Measurements from ENCODE around the gene TMEM151B.

Gene TMEM151B

GRCh38 chr6:44257753-44258324, 12.4 kb upstream of the TMEM151B start:
- DNase-seq (ENCODE audit: low read depth) = no peak
- H3K4me3 ChIP-seq (ENCODE audit: low read depth, low read length) = peak overlapping the region; percentile 50
- TF ChIP-seq MYC (IDR thresholded peaks at IDR 0.05; ENCODE audit: low read depth, low read length) = no peak
- no peak for TF ChIP-seq CTCF (IDR thresholded peaks at IDR 0.05; ENCODE audit: low read depth, low read length)
- no peak for TF ChIP-seq MAX (IDR thresholded peaks at IDR 0.05; ENCODE audit: low read depth, low read length)
- TF ChIP-seq POLR2A (IDR thresholded peaks at IDR 0.05; ENCODE audit: extremely low read depth, insufficient read length) = no peak

- DNase-seq (ENCODE audit: low read depth) = no peak
- no peak for TF ChIP-seq POLR2A (IDR thresholded peaks at IDR 0.05; ENCODE audit: extremely low read depth, insufficient read length)
- no peak for TF ChIP-seq MYC (IDR thresholded peaks at IDR 0.05; ENCODE audit: low read depth, low read length)
- no peak for TF ChIP-seq MAX (IDR thresholded peaks at IDR 0.05; ENCODE audit: low read depth, low read length)
- no peak for TF ChIP-seq CTCF (IDR thresholded peaks at IDR 0.05; ENCODE audit: low read depth, low read length)
- no peak overlapping the region for H3K4me3 ChIP-seq (ENCODE audit: low read depth, low read length)
Observed at GRCh38 chr6:44258325-44258863, 11.9 kb upstream of the TMEM151B start.

- no peak overlapping the region for H3K4me3 ChIP-seq (ENCODE audit: low read depth, low read length)
- TF ChIP-seq MAX (IDR thresholded peaks at IDR 0.05; ENCODE audit: low read depth, low read length) (no peak), CTCF (IDR thresholded peaks at IDR 0.05; ENCODE audit: low read depth, low read length) (no peak), MYC (IDR thresholded peaks at IDR 0.05; ENCODE audit: low read depth, low read length) (no peak), POLR2A (IDR thresholded peaks at IDR 0.05; ENCODE audit: extremely low read depth, insufficient read length) (no peak)
- no peak for DNase-seq (ENCODE audit: low read depth)
Observed at GRCh38 chr6:44258921-44259320, 11.3 kb upstream of the TMEM151B start.

- H3K4me3 ChIP-seq (ENCODE audit: low read depth, low read length) = no peak overlapping the region
- no peak for DNase-seq (ENCODE audit: low read depth)
- no peak for TF ChIP-seq MAX (IDR thresholded peaks at IDR 0.05; ENCODE audit: low read depth, low read length)
- TF ChIP-seq CTCF (IDR thresholded peaks at IDR 0.05; ENCODE audit: low read depth, low read length) = no peak
- TF ChIP-seq POLR2A (IDR thresholded peaks at IDR 0.05; ENCODE audit: extremely low read depth, insufficient read length) = no peak
- no peak for TF ChIP-seq MYC (IDR thresholded peaks at IDR 0.05; ENCODE audit: low read depth, low read length)
Observed at GRCh38 chr6:44260011-44260410, 10.2 kb upstream of the TMEM151B start.

GRCh38 chr6:44260451-44261297, 9.6 kb upstream of the TMEM151B start:
- DNase-seq (ENCODE audit: low read depth) = peak; percentile 5
- TF ChIP-seq POLR2A (IDR thresholded peaks at IDR 0.05; ENCODE audit: extremely low read depth, insufficient read length) = no peak
- no peak for TF ChIP-seq CTCF (IDR thresholded peaks at IDR 0.05; ENCODE audit: low read depth, low read length)
- TF ChIP-seq MYC (IDR thresholded peaks at IDR 0.05; ENCODE audit: low read depth, low read length) = no peak
- no peak for TF ChIP-seq MAX (IDR thresholded peaks at IDR 0.05; ENCODE audit: low read depth, low read length)
- H3K4me3 ChIP-seq (ENCODE audit: low read depth, low read length) = no peak overlapping the region

Data from NB4 (cell line).